ENCODE measurements around the gene SH3D21.

Gene SH3D21

GRCh38 chr1:36306210-36306901 is at the start of gene SH3D21:
SH3D21 (plus strand) TSS chr1:36306368; CDS start chr1:36306421, 53 bp downstream.
- FAIRE-seq, result no peak

GRCh38 chr1:36256558-36257374 is 49.4 kb upstream of the SH3D21 start:
- FAIRE-seq, result no peak

- no peak for FAIRE-seq
These were observed 48.8 kb upstream of the SH3D21 start for GRCh38 chr1:36257375-36257767.

GRCh38 chr1:36258960-36259344 is 47.2 kb upstream of the SH3D21 start:
- no peak for FAIRE-seq

- FAIRE-seq, result no peak
These were observed 37.2 kb upstream of the SH3D21 start for GRCh38 chr1:36268981-36269380.

- FAIRE-seq, result no peak
These were observed 36.7 kb upstream of the SH3D21 start for GRCh38 chr1:36269408-36269838.

GRCh38 chr1:36273024-36273423 is 33.1 kb upstream of the SH3D21 start:
- no peak for FAIRE-seq

- FAIRE-seq, result no peak
These were observed 32.0 kb upstream of the SH3D21 start for GRCh38 chr1:36274201-36274600.

GRCh38 chr1:36276688-36277087 is 29.5 kb upstream of the SH3D21 start:
- FAIRE-seq, result no peak

GRCh38 chr1:36279110-36279788 is 26.9 kb upstream of the SH3D21 start:
- no peak for FAIRE-seq

- FAIRE-seq, result no peak
These were observed 26.3 kb upstream of the SH3D21 start for GRCh38 chr1:36279789-36280296.

- no peak for FAIRE-seq
These were observed 22.1 kb upstream of the SH3D21 start for GRCh38 chr1:36284061-36284460.

GRCh38 chr1:36284517-36284916 is 21.7 kb upstream of the SH3D21 start:
- FAIRE-seq, result no peak

- FAIRE-seq, result no peak
These were observed 20.6 kb upstream of the SH3D21 start for GRCh38 chr1:36285443-36286101.

- FAIRE-seq, result no peak
These were observed 19.4 kb upstream of the SH3D21 start for GRCh38 chr1:36286802-36287201.

GRCh38 chr1:36287595-36287994 is 18.6 kb upstream of the SH3D21 start:
- no peak for FAIRE-seq

GRCh38 chr1:36295390-36295789 is 10.8 kb upstream of the SH3D21 start:
- FAIRE-seq, result no peak

GRCh38 chr1:36297062-36297461 is 9.1 kb upstream of the SH3D21 start:
- FAIRE-seq, result no peak

GRCh38 chr1:36298640-36299039 is 7.5 kb upstream of the SH3D21 start:
- FAIRE-seq, result no peak

GRCh38 chr1:36300526-36300925 is 5.6 kb upstream of the SH3D21 start:
- FAIRE-seq, result no peak

- no peak for FAIRE-seq
These were observed 4.9 kb upstream of the SH3D21 start for GRCh38 chr1:36301220-36301619.

GRCh38 chr1:36303244-36303643 is 2.9 kb upstream of the SH3D21 start:
- FAIRE-seq, result no peak
